Esophagus muscularis mucosa (tissue), 4 donors: ENCODE data around the gene TPD52L2. TPM values are rescaled to one million over a fixed set of nuclear protein-coding genes. Genes with fewer than 3 reads are reported as not detected.

Experiments used
- DNase-seq: peaks from one replicate; pipeline ENCODE4 v3.0.0-alpha.2; 2017; ENCODE audit errors: extremely low spot score
- H3K27ac ChIP-seq, 4 donors: fragments of 200-600 bp; sonication (generic); replicated peaks in 1 of 4; 1 replicate in 3 of 4; 2 replicates in 1 of 4; pipeline ENCODE4 v1.5.1; 2016 to 2019; ENCODE audit warnings: mild to moderate bottlenecking in 1 of 4
- H3K27me3 ChIP-seq, 4 donors: fragments of 200-600 bp; sonication (generic); one replicate each; pipeline versions ENCODE4 v1.5.1 to v1.6.0; 2016 to 2019
- H3K36me3 ChIP-seq, 4 donors: fragments of 200-600 bp; sonication (generic); one replicate each; pipeline ENCODE4 v1.5.1; 2016 to 2019
- H3K4me1 ChIP-seq, 4 donors: fragments of 200-600 bp; sonication (generic); one replicate each; pipeline ENCODE4 v1.5.1; 2016 to 2019
- H3K4me3 ChIP-seq, 4 donors: fragments of 200-600 bp; sonication (generic); 1 replicate in 2 of 4; 2 replicates in 2 of 4; pipeline ENCODE4 v1.5.1; 2016 to 2019; ENCODE audit warnings: mild to moderate bottlenecking in 4 of 4, moderate library complexity in 1 of 4
- H3K9me3 ChIP-seq, 4 donors: fragments of 200-600 bp; sonication (generic); 1 replicate in 3 of 4; 2 replicates in 1 of 4; pipeline ENCODE4 v1.5.1; 2016 to 2019
- EP300 ChIP-seq: sonication (generic); formaldehyde crosslinking; IDR thresholded peaks from one replicate; pipeline ENCODE4 v1.6.1; 2017; ENCODE audit warnings: antibody characterized with exemption
- POLR2A ChIP-seq: fragments of 450-650 bp; IDR thresholded peaks from one replicate; pipeline ENCODE4 v1.6.1; 2017; ENCODE audit warnings: antibody characterized with exemption, moderate library complexity, mild to moderate bottlenecking, low read depth
- POLR2AphosphoS5 ChIP-seq, 2 donors: sonication (generic); formaldehyde crosslinking; IDR thresholded peaks; one replicate each; pipeline ENCODE4 v1.6.1; 2017; ENCODE audit warnings: antibody characterized with exemption in 2 of 2
- WGBS: methylation state at CpG from one replicate; pipeline ENCODE4 v1.1.5; 2018; 5-methylcytosine and 5-hydroxymethylcytosine counted together
- intact Hi-C: fragments of 100-400 bp; cut with DNase I; formaldehyde crosslinking; loops from one replicate; pipeline ENCODE4 v1.15.1; 2023
- total RNA-seq, 4 donors: library from RNA; depleted of rRNA; stranded (reverse); fragments of >200 nt; gene quantifications; one replicate each; pipeline versions ENCODE4 v1.1.0 to v1.2.1, GENCODE V29; 2016
- TF ChIP-seq, protein P1 (sequence below), 3 experiments: fragments of 200-600 bp in 2 of 3; fragments of 450-650 bp in 1 of 3; sonication (generic) in 2 of 3; IDR thresholded peaks; one replicate each; pipeline ENCODE4 v1.5.1; 2017 to 2019; ENCODE audit warnings: antibody characterized with exemption in 3 of 3, mild to moderate bottlenecking in 2 of 3, moderate library complexity in 1 of 3

The TPD52L2 gene
- total RNA-seq, 4 donors from 2014 or later = 110 to 162 (median 134) TPM

DNA sequence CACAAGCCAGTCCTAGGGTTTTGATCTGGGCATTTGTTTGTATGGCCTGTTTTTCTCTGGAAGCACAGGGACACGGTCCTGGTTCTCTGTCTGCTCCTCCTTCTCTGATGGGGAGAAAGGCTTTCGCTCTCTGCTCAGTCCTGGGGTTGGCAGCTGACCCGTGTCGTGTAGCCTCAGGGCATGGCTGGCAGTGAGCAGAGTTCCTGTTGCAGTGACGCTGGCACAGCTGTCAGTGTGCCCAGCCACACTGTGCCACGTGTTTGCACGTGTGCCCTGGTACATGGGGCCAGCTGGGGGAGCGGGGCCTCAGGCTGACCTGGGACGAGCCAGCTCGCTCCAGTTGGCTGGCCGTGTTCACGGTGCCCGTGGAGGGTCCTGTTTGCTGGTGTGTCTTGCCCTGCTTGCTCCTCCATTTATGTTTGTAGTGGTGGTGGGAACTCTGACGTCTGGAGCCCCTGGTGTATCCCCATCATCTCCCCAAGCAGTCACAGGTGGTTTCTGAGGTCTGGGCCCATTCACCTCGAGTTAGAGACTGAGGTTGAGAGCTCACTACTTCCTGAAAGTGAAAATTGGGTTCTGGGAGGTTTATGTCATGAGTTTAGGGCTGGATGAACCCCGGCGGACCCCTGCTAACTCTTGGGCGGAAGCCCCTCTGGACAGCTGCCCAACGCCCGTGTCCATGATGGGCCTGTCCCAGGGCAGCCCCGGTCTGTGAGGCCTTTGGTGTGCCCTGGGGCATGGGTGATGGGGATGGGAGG lies 19.6 kb downstream of the TPD52L2 start:
- intact Hi-C loops = no loop called here
- no peaks in the 10 kb centered on the region for H3K27me3 ChIP-seq
- no peak overlapping the region for H3K27ac ChIP-seq
- peaks cover 0 to 7% (median 2%) of the 10 kb centered on the region in 4 donors for H3K4me1 ChIP-seq
- WGBS = 86% methylated on average over 19 of the region's 21 CpGs
- peaks cover 32 to 94% (median 89%) of the 10 kb centered on the region in 4 donors for H3K36me3 ChIP-seq
- DNase-seq = no peak
- no peaks in the 10 kb centered on the region for H3K9me3 ChIP-seq
- TF ChIP-seq POLR2A (no peak), POLR2AphosphoS5 (IDR thresholded peaks at IDR 0.05) (no peak), EP300 (no peak)
- TF ChIP-seq, protein P1, sequence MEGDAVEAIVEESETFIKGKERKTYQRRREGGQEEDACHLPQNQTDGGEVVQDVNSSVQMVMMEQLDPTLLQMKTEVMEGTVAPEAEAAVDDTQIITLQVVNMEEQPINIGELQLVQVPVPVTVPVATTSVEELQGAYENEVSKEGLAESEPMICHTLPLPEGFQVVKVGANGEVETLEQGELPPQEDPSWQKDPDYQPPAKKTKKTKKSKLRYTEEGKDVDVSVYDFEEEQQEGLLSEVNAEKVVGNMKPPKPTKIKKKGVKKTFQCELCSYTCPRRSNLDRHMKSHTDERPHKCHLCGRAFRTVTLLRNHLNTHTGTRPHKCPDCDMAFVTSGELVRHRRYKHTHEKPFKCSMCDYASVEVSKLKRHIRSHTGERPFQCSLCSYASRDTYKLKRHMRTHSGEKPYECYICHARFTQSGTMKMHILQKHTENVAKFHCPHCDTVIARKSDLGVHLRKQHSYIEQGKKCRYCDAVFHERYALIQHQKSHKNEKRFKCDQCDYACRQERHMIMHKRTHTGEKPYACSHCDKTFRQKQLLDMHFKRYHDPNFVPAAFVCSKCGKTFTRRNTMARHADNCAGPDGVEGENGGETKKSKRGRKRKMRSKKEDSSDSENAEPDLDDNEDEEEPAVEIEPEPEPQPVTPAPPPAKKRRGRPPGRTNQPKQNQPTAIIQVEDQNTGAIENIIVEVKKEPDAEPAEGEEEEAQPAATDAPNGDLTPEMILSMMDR (IDR thresholded peaks at IDR 0.05) = no peak
- H3K4me3 ChIP-seq = no peak overlapping the region

DNA sequence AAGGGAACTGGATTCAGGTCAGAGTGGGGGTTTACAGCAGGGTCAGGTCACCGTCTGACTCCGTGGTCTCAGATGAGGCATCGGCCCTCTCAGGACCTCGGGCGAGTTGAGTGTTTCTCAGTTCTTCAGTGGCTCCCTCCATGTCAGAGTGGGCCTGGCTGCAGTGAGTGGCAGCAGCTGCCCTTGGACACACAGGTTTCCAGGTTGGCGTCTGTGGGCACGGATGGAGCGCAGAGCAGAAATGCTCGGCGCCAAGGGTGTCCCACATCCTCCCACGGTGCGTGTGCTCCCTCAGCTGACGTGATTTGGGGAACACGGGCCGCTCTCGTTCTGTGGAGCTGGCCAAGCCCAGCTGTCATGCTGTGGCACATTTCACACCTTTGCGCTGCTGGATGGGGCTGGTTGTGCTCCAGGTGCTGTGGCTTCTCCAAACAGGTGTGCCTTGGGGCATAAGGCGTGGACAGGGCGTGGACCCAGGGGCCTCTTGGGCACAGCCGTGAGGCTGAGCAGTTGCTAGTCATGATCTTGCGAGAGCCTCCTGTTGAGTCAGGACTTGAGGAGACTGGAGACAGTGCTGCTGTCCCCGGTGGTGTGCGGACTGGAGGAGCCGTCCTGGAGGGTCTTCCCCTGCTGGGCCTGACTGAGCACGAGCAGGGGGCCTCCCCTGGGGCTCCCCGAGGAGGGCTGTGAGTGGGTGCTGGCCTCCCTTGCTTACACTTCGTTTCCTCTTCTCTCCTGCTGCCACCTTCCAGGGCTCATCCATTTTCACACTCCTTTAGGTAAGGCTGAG lies 20.4 kb downstream of the TPD52L2 start:
- H3K9me3 ChIP-seq = no peaks in the 10 kb centered on the region
- H3K4me3 ChIP-seq = no peak overlapping the region
- H3K4me1 ChIP-seq = peaks cover 0 to 7% (median 2%) of the 10 kb centered on the region in 4 donors
- H3K27me3 ChIP-seq = no peaks in the 10 kb centered on the region
- H3K27ac ChIP-seq = no peak overlapping the region
- intact Hi-C loops = no loop called here
- H3K36me3 ChIP-seq = peaks cover 38 to 99% (median 94%) of the 10 kb centered on the region in 4 donors
- no peak for TF ChIP-seq POLR2AphosphoS5 (IDR thresholded peaks at IDR 0.05)
- no peak for TF ChIP-seq POLR2A
- no peak for TF ChIP-seq EP300
- TF ChIP-seq, protein P1 (IDR thresholded peaks at IDR 0.05) = no peak
- no peak for DNase-seq
- 89% methylated on average over 10 of the region's 27 CpGs for WGBS

DNA sequence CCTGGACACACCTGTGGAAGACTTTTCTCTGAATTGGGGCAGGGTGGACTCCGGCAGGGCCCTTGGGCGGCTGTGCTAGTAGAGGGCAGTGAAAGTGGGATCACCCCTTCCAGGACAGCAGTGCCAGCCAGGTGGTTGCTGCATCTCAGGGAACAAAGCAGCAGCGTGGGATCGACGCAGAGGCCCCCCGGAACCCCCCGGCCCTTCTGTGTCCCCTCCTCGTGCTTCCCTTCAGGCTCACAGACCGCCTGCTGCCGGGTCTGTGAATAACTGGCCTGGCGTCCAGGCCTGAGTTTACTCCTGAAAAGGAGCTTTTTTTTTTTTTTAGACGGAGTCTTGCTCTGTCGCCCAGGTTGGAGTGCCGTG lies 21.0 kb downstream of the TPD52L2 start:
- Histone ChIP-seq H3K27ac (no peak overlapping the region), H3K9me3 (no peaks in the 10 kb centered on the region), H3K4me1 (peaks cover 0 to 7% (median 2%) of the 10 kb centered on the region in 4 donors), H3K27me3 (no peaks in the 10 kb centered on the region), H3K4me3 (no peak overlapping the region), H3K36me3 (peaks cover 42 to 99% (median 95%) of the 10 kb centered on the region in 4 donors)
- 95% methylated on average over 14 of the region's 14 CpGs for WGBS
- no peak for DNase-seq
- intact Hi-C loops = no loop called here
- TF ChIP-seq EP300 = no peak
- TF ChIP-seq, protein P1 (IDR thresholded peaks at IDR 0.05) = no peak
- TF ChIP-seq POLR2AphosphoS5 (IDR thresholded peaks at IDR 0.05) = no peak
- no peak for TF ChIP-seq POLR2A

DNA sequence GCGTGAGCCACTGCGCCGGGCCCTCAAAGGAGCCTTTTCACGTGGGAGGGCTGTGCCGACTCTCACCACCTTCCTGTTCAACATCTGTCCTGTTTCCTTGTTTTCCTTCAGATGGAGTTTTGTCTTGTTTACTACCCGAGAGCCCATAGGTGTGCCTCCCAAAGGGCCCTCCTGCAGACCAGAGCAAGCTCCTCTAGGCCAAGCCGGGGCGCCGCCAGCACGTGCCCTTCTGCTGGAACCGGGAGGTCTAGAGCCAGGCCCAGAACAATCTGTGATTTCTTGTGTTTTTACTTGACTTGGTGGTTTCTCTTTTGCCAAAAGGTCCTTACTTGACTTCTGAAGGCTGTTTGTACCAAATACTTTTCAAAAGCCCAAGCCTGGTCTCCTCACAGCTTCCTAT lies 21.9 kb downstream of the TPD52L2 start:
- no peak overlapping the region for H3K4me3 ChIP-seq
- DNase-seq = no peak
- no peaks in the 10 kb centered on the region for H3K27me3 ChIP-seq
- intact Hi-C loops = no loop called here
- H3K4me1 ChIP-seq = peaks cover 0 to 6% (median 2%) of the 10 kb centered on the region in 4 donors
- H3K36me3 ChIP-seq = peaks cover 42 to 99% (median 95%) of the 10 kb centered on the region in 4 donors
- no peak overlapping the region for H3K27ac ChIP-seq
- no peak for TF ChIP-seq EP300
- no peak for TF ChIP-seq POLR2AphosphoS5 (IDR thresholded peaks at IDR 0.05)
- TF ChIP-seq, protein P1 (IDR thresholded peaks at IDR 0.05) = no peak
- TF ChIP-seq POLR2A = no peak
- no peaks in the 10 kb centered on the region for H3K9me3 ChIP-seq
- 93% methylated on average over 11 of the region's 11 CpGs for WGBS
